GM12801 (cell line): Measurements from ENCODE around the gene APBB1IP.

Experiments used
- CTCF ChIP-seq: IDR thresholded peaks from one replicate; pipeline ENCODE4 v1.5.1; 2011; ENCODE audit warnings: control low read depth; ENCODE audit not compliant: insufficient read length; ENCODE audit errors: extremely low read depth

The APBB1IP gene

GRCh38 chr10:26556748-26557640, 118.9 kb downstream of the APBB1IP start:
- peak; percentile 81 for TF ChIP-seq CTCF

DNA sequence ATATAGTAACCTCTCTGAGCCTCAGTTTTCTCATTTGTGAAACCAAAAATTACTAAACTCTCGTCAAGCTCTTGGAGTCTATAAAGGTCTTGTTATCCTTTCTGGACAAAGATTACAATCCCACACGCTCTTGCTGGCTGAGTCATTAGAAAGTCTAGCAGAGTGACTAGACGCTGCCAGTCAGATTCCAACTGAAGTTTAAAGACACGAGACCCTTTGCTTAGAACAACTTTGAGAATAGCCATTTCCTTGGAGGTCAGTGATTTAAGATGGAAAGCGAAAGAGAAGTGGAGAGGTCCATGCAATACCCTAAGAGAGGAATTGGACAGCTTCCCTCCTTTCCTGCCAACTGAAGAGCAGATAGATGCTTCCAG, 119.5 kb downstream of the APBB1IP start:
- TF ChIP-seq CTCF = no peak

DNA sequence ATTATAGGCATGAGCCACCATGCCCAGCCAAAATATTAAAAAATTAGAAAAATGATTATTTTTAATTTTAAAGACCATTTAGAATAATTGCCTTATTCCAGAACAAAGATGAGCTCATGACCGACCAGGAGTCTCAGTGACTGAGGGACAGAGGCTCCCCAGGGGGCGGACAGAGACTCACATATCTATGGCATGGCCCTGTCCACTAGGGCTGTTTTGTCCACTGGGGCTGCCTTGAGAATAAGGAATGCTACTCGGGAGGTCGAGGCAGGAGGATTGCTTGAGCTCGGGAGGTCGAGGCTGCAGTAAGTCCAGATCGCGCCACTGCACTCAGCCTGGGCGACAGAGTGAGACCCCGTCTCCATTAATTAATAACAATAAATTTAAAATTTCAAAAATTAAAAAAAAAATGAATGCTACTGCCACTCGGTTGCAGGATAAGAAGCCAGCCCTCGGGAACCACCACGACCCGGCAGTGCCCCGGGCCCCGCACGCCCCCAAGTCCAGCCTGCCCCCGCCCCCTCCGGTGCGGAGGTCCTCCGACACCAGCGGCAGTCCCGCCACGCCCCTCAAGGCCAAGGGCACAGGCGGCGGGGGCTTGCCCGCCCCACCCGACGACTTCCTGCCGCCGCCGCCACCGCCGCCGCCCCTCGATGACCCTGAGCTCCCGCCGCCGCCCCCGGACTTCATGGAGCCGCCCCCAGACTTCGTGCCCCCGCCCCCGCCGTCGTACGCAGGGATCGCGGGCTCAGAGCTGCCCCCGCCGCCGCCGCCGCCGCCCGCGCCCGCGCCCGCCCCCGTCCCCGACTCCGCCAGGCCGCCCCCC, 128.6 kb downstream of the APBB1IP start:
- TF ChIP-seq CTCF = no peak

- TF ChIP-seq CTCF = no peak
Measured at GRCh38 chr10:26567351-26567721, 129.2 kb downstream of the APBB1IP start.

- TF ChIP-seq CTCF = no peak
Measured at GRCh38 chr10:26571655-26572054, 133.5 kb downstream of the APBB1IP start.

GRCh38 chr10:26573674-26574073, 135.5 kb downstream of the APBB1IP start:
- no peak for TF ChIP-seq CTCF

DNA sequence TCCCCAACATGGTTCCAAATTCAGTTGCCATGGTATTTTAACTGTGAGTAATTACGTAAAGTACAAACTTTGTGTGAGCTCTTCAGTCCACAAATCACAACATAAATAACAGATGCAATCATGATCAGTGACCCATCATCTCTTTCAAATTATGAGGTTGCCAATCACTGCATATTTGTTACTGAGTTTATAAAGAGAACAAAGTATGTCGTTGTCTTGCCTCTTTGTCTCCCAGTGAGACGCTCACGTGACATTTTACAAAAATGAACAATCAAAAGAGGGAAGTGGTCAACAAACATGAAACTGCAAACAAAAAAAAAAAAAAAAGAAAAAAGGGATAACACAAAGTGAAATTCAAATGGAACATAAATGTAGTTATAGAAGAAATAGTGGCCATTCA, 136.6 kb downstream of the APBB1IP start:
- TF ChIP-seq CTCF = no peak
